ENCODE measurements around the gene CRYGD. TPM values are rescaled to one million over a fixed set of nuclear protein-coding genes. Genes with fewer than 3 reads are reported as not detected.

CRYGD gene
- total and polyA plus RNA-seq, 2 of the 13 experiments (the other 11 are each of a cell fraction or from before 2014, with no cell fraction given), result not detected

GRCh38 chr2:208129744-208130711, 5.7 kb upstream of the CRYGD start, which contains the start of gene CRYGC (continued):
- no peak for TF ChIP-seq SNAPC4 (CRISPR knock-in tag; IDR thresholded peaks at IDR 0.05)
- TF ChIP-seq STAT6 (CRISPR knock-in tag; IDR thresholded peaks at IDR 0.05; ENCODE audit: borderline replicate concordance), result no peak
- TF ChIP-seq ZNF891 (CRISPR knock-in tag; IDR thresholded peaks at IDR 0.05), result no peak
- TF ChIP-seq ZNF468 (CRISPR knock-in tag; IDR thresholded peaks at IDR 0.05), result no peak
- TF ChIP-seq RXRB (CRISPR knock-in tag; IDR thresholded peaks at IDR 0.05; ENCODE audit: borderline replicate concordance), result peak; percentile 54; the same call in 1 of the 2 replicates

All from HepG2 (cell line).